Stimulated activated CD4-positive, alpha-beta T cell treated with anti-CD3 and anti-CD28 coated beads, Interleukin-1b, Interleukin-23, amount 100 ng/mL, for 24 hours (primary cell): ENCODE results near the gene SHC3.

Experiments used
- DNase-seq, 4 experiments: peaks; one replicate each; pipeline ENCODE4 v3.0.0-alpha.2; 2020; ENCODE audit warnings: low read depth in 4 of 4, low spot score in 1 of 4

SHC3 gene

GRCh38 chr9:89113851-89114250, 64.8 kb downstream of the SHC3 start:
- DNase-seq: no peak

- DNase-seq: no peak
Measured at GRCh38 chr9:89112243-89112642, 66.4 kb downstream of the SHC3 start.

GRCh38 chr9:89109666-89110065, 69.0 kb downstream of the SHC3 start:
- DNase-seq: no peak

- DNase-seq: no peak
Measured at GRCh38 chr9:89107406-89107805, 71.2 kb downstream of the SHC3 start.

GRCh38 chr9:89106224-89106851, 72.3 kb downstream of the SHC3 start:
- no peak for DNase-seq

- DNase-seq: no peak
Measured at GRCh38 chr9:89104821-89105220, 73.8 kb downstream of the SHC3 start.

- DNase-seq: no peak
Measured at GRCh38 chr9:89097219-89097618, 81.4 kb downstream of the SHC3 start.

GRCh38 chr9:89096807-89097206, 81.8 kb downstream of the SHC3 start:
- DNase-seq: no peak

GRCh38 chr9:89095761-89096528, 82.7 kb downstream of the SHC3 start:
- no peak for DNase-seq

GRCh38 chr9:89093201-89093975, 85.2 kb downstream of the SHC3 start:
- DNase-seq: no peak

- DNase-seq: no peak
Measured at GRCh38 chr9:89089176-89089575, 89.4 kb downstream of the SHC3 start.

GRCh38 chr9:89083626-89084025, 95.0 kb downstream of the SHC3 start:
- DNase-seq: no peak

- DNase-seq: no peak
Measured at GRCh38 chr9:89080193-89080592, 98.4 kb downstream of the SHC3 start.

GRCh38 chr9:89079391-89079790, 99.2 kb downstream of the SHC3 start:
- no peak for DNase-seq

- no peak for DNase-seq
Measured at GRCh38 chr9:89078860-89079259, 99.8 kb downstream of the SHC3 start.

GRCh38 chr9:89078421-89078820, 100.2 kb downstream of the SHC3 start:
- no peak for DNase-seq

- DNase-seq: no peak
Measured at GRCh38 chr9:89077519-89077918, 101.1 kb downstream of the SHC3 start.

GRCh38 chr9:89073397-89073796, 105.2 kb downstream of the SHC3 start:
- no peak for DNase-seq

GRCh38 chr9:89071591-89071990, 107.0 kb downstream of the SHC3 start:
- DNase-seq: no peak

GRCh38 chr9:89066835-89067234, 111.8 kb downstream of the SHC3 start:
- DNase-seq: no peak

- DNase-seq: no peak
Measured at GRCh38 chr9:89065921-89066320, 112.7 kb downstream of the SHC3 start.

- no peak for DNase-seq
Measured at GRCh38 chr9:89060790-89061189, 117.8 kb downstream of the SHC3 start.
